PC-3 (cell line): ENCODE data around the gene CDH4. TPM values are rescaled to one million over a fixed set of nuclear protein-coding genes. Genes with fewer than 3 reads are reported as not detected.

Experiments used
- ATAC-seq: fragments of 200-7000 bp; cut with Tn5 transposase; 2 replicates; pipeline ENCODE4 v1.9.1; 2020; ENCODE audit warnings: mild to moderate bottlenecking, moderate library complexity
- BruUV-seq: library from RNA; stranded (reverse); fragments of 400-500 nt; replicated peaks from 2 replicates; lab custom pipeline; 2021; lab: Mats Ljungman, UMichigan
- CTCF ChIA-PET: fragments of 300-600 bp; sonication (Branson Sonifier 250); formaldehyde crosslinking; loops from one replicate; lab custom pipeline; 2022; ENCODE audit warnings: antibody characterized with exemption; lab: Charles Lee
- POLR2A ChIA-PET: fragments of 300-600 bp; sonication (Branson Sonifier 250); formaldehyde crosslinking; loops from one replicate; lab custom pipeline; 2022; ENCODE audit warnings: antibody characterized with exemption; ENCODE audit not compliant: unreplicated experiment; lab: Charles Lee
- DNase-seq: peaks from one replicate; pipeline ENCODE4 v3.0.0-alpha.2; 2015
- H2AFZ ChIP-seq: fragments of 300-600 bp; sonication (generic); 2 replicates; pipeline ENCODE4 v1.6.0; 2016; ENCODE audit warnings: antibody characterized with exemption, low read length
- H3F3A ChIP-seq: fragments of 300-600 bp; sonication (generic); one replicate; pipeline ENCODE4 v1.6.0; 2017; ENCODE audit warnings: antibody characterized with exemption, low read length, control low read depth, mild to moderate bottlenecking; ENCODE audit not compliant: unreplicated experiment
- H3K27ac ChIP-seq: fragments of 300-600 bp; sonication (generic); 2 replicates; pipeline ENCODE4 v1.5.1; 2016; ENCODE audit warnings: mild to moderate bottlenecking, low read length
- H3K27me3 ChIP-seq: fragments of 300-600 bp; sonication (generic); 2 replicates; pipeline ENCODE4 v1.6.1; 2016; ENCODE audit warnings: low read length, mixed read lengths
- H3K36me3 ChIP-seq: fragments of 300-600 bp; sonication (generic); 2 replicates; pipeline ENCODE4 v1.6.1; 2016; ENCODE audit warnings: low read depth, mixed run types, low read length, mixed read lengths
- H3K4me1 ChIP-seq: fragments of 300-600 bp; sonication (generic); 2 replicates; pipeline ENCODE4 v1.5.1; 2016; ENCODE audit warnings: low read length; ENCODE audit not compliant: insufficient read depth
- H3K4me2 ChIP-seq: fragments of 300-600 bp; sonication (generic); 2 replicates; pipeline ENCODE4 v1.6.0; 2016; ENCODE audit warnings: low read length
- H3K4me3 ChIP-seq: fragments of 300-600 bp; sonication (generic); 2 replicates; pipeline ENCODE4 v1.5.1; 2016; ENCODE audit warnings: mild to moderate bottlenecking, low read length, mixed read lengths
- H3K79me2 ChIP-seq: fragments of 300-600 bp; sonication (generic); 2 replicates; pipeline ENCODE4 v1.6.1; 2017; ENCODE audit warnings: low read length, mixed read lengths
- H3K9ac ChIP-seq: fragments of 300-600 bp; sonication (generic); 2 replicates; pipeline ENCODE4 v1.6.0; 2016; ENCODE audit warnings: mild to moderate bottlenecking, low read length
- H3K9me2 ChIP-seq: fragments of 300-600 bp; sonication (generic); replicated peaks from 2 replicates; pipeline ENCODE4 v1.6.1; 2016; ENCODE audit warnings: mixed run types, low read length, mixed read lengths
- H3K9me3 ChIP-seq: fragments of 300-600 bp; sonication (generic); 2 replicates; pipeline ENCODE4 v1.6.1; 2016; ENCODE audit warnings: low read length, mixed read lengths
- H4K20me1 ChIP-seq: fragments of 300-600 bp; sonication (generic); 2 replicates; pipeline ENCODE4 v1.6.1; 2016; ENCODE audit warnings: low read length, mixed read lengths
- CTCF ChIP-seq: fragments of 300-600 bp; sonication (generic); conservative IDR thresholded peaks from 2 replicates; pipeline ENCODE4 v1.5.1; 2017; ENCODE audit warnings: antibody characterized with exemption, low read depth, mild to moderate bottlenecking, low read length
- EZH2 ChIP-seq: fragments of 300-600 bp; sonication (generic); IDR thresholded peaks from one replicate; pipeline ENCODE4 v1.6.1; 2017; ENCODE audit warnings: antibody characterized with exemption, mild to moderate bottlenecking, low read length; ENCODE audit not compliant: unreplicated experiment
- EZH2phosphoT487 ChIP-seq: fragments of 300-600 bp; sonication (generic); IDR thresholded peaks from 2 replicates; pipeline ENCODE4 v1.6.1; 2018; ENCODE audit warnings: mild to moderate bottlenecking, antibody characterized with exemption, low read length, borderline replicate concordance
- intact Hi-C: fragments of 100-400 bp; cut with micrococcal nuclease; formaldehyde crosslinking; loops from 2 replicates; pipeline ENCODE4 v1.9.0; 2023
- total RNA-seq: library from RNA; depleted of rRNA; stranded (reverse); fragments of >200 nt; gene quantifications from 2 replicates; pipeline ENCODE4 v1.2.3, GENCODE V29; 2014

Gene CDH4
- total RNA-seq, 1 experiment from 2014 or later = not detected

GRCh38 chr20:61636531-61637116 is 384.6 kb downstream of the CDH4 start:
- H3K27ac ChIP-seq = no peak overlapping the region
- no peaks in the 10 kb centered on the region for H3K4me1 ChIP-seq
- no peaks in the 10 kb centered on the region for H3K36me3 ChIP-seq
- H2AFZ ChIP-seq = no peak overlapping the region
- POLR2A ChIA-PET = no interaction called here
- H3K27me3 ChIP-seq = peaks cover 74% of the 10 kb centered on the region
- ATAC-seq (no peak), DNase-seq (no peak)
- intact Hi-C loops = no loop called here
- no peaks in the 10 kb centered on the region for H3K79me2 ChIP-seq
- CTCF ChIA-PET = no interaction called here
- no peaks in the 10 kb centered on the region for H3F3A ChIP-seq
- no peak overlapping the region for H3K4me3 ChIP-seq
- no peaks in the 10 kb centered on the region for H3K9me2 ChIP-seq
- no TSS peak for BruUV-seq
- TF ChIP-seq EZH2phosphoT487 (no peak), CTCF (no peak), EZH2 (no peak)
- no peak overlapping the region for H3K9ac ChIP-seq
- H3K9me3 ChIP-seq = no peaks in the 10 kb centered on the region
- H3K4me2 ChIP-seq = no peak overlapping the region
- no peaks in the 10 kb centered on the region for H4K20me1 ChIP-seq

GRCh38 chr20:61638802-61639585 is 386.9 kb downstream of the CDH4 start:
- POLR2A ChIA-PET = no interaction called here
- Histone ChIP-seq H3K4me1 (no peaks in the 10 kb centered on the region), H3K9me3 (no peaks in the 10 kb centered on the region), H2AFZ (no peak overlapping the region), H3K27me3 (peaks cover 72% of the 10 kb centered on the region), H3F3A (no peaks in the 10 kb centered on the region), H3K9me2 (no peaks in the 10 kb centered on the region), H3K27ac (no peak overlapping the region), H3K4me3 (no peak overlapping the region), H3K4me2 (no peak overlapping the region), H4K20me1 (no peaks in the 10 kb centered on the region), H3K79me2 (no peaks in the 10 kb centered on the region), H3K9ac (no peak overlapping the region), H3K36me3 (no peaks in the 10 kb centered on the region)
- BruUV-seq = no TSS peak
- no peak for TF ChIP-seq EZH2
- TF ChIP-seq CTCF = no peak
- TF ChIP-seq EZH2phosphoT487 = no peak
- CTCF ChIA-PET = no interaction called here
- ATAC-seq = no peak
- no peak for DNase-seq
- intact Hi-C loops = no loop called here
